HepG2 (cell line): ENCODE results near the gene APOL4. TPM values are rescaled to one million over a fixed set of nuclear protein-coding genes. Genes with fewer than 3 reads are reported as not detected.

Source experiments
- DRAP1 ChIP-seq: IDR thresholded peaks from 2 replicates; pipeline ENCODE4 v1.6.1; 2016; ENCODE audit warnings: missing genetic modification reagents, missing compliant biosample characterization
- ERF ChIP-seq: IDR thresholded peaks from 2 replicates; pipeline ENCODE4 v1.6.1; 2018; ENCODE audit warnings: missing biosample characterization, missing genetic modification reagents
- FOXA1 ChIP-seq, 2 experiments: fragments of 450-650 bp in 1 of 2; sonication (generic) in 1 of 2; formaldehyde crosslinking in 1 of 2; IDR thresholded peaks; 2 replicates each; pipeline versions ENCODE4 v1.4.0 to v1.6.1; 2016 to 2020; ENCODE audit warnings: missing genetic modification reagents in 1 of 2
- FOXM1 ChIP-seq: sonication (generic); formaldehyde crosslinking; IDR thresholded peaks from 2 replicates; pipeline ENCODE4 v1.5.0; 2020; ENCODE audit warnings: missing genetic modification reagents
- HOXD1 ChIP-seq: sonication (generic); formaldehyde crosslinking; IDR thresholded peaks from 2 replicates; pipeline ENCODE4 v1.5.0; 2020; ENCODE audit warnings: missing genetic modification reagents
- IRX3 ChIP-seq: sonication (generic); formaldehyde crosslinking; IDR thresholded peaks from 2 replicates; pipeline ENCODE4 v1.8.1; 2023; ENCODE audit warnings: mild to moderate bottlenecking, low read depth, missing genetic modification reagents, borderline replicate concordance
- KLF11 ChIP-seq: IDR thresholded peaks from 2 replicates; pipeline ENCODE4 v1.6.1; 2016; ENCODE audit warnings: missing compliant biosample characterization
- LBX2 ChIP-seq: sonication (generic); formaldehyde crosslinking; IDR thresholded peaks from 2 replicates; pipeline ENCODE4 v1.5.0; 2020; ENCODE audit warnings: missing genetic modification reagents, mild to moderate bottlenecking, borderline replicate concordance
- POLR2G ChIP-seq: fragments of 200-400 bp; formaldehyde crosslinking; IDR thresholded peaks from 2 replicates; pipeline ENCODE4 v1.6.1; 2018; ENCODE audit warnings: mild to moderate bottlenecking, low read depth, low read length, moderate library complexity
- RFXAP ChIP-seq: sonication (generic); formaldehyde crosslinking; IDR thresholded peaks from 2 replicates; pipeline ENCODE4 v1.4.0; 2020; ENCODE audit warnings: missing genetic modification reagents, borderline replicate concordance
- TFE3 ChIP-seq: IDR thresholded peaks from 2 replicates; pipeline ENCODE4 v1.6.1; 2016
- YEATS2 ChIP-seq: sonication (generic); formaldehyde crosslinking; IDR thresholded peaks from 2 replicates; pipeline ENCODE4 v1.4.0; 2020; ENCODE audit warnings: missing genetic modification reagents, borderline replicate concordance
- ZFP36 ChIP-seq: fragments of 150-350 bp; IDR thresholded peaks from 2 replicates; pipeline ENCODE4 v1.6.1; 2018; ENCODE audit warnings: borderline replicate concordance, low read length, low read depth; ENCODE audit not compliant: partially characterized antibody
- ZNF143 ChIP-seq: sonication (generic); formaldehyde crosslinking; IDR thresholded peaks from 2 replicates; pipeline ENCODE4 v1.4.0; 2020; ENCODE audit warnings: missing genetic modification reagents
- ZNF232 ChIP-seq: sonication (generic); formaldehyde crosslinking; IDR thresholded peaks from 2 replicates; pipeline ENCODE4 v1.4.0; 2020; ENCODE audit warnings: missing genetic modification reagents, borderline replicate concordance
- ZNF263 ChIP-seq: sonication (generic); formaldehyde crosslinking; IDR thresholded peaks from 2 replicates; pipeline ENCODE4 v1.4.0; 2020; ENCODE audit warnings: missing genetic modification reagents
- ZNF317 ChIP-seq: sonication (generic); formaldehyde crosslinking; IDR thresholded peaks from 2 replicates; pipeline ENCODE4 v1.5.0; 2020; ENCODE audit warnings: mild to moderate bottlenecking, missing genetic modification reagents
- ZNF496 ChIP-seq: sonication (generic); formaldehyde crosslinking; IDR thresholded peaks from 2 replicates; pipeline ENCODE4 v1.8.1; 2023; ENCODE audit warnings: mild to moderate bottlenecking, moderate library complexity, missing genetic modification reagents; ENCODE audit not compliant: insufficient replicate concordance
- ZNF781 ChIP-seq: sonication (generic); formaldehyde crosslinking; IDR thresholded peaks from 2 replicates; pipeline ENCODE4 v1.5.1; 2020; ENCODE audit warnings: borderline replicate concordance, mild to moderate bottlenecking, missing genetic modification reagents; ENCODE audit errors: not compliant biosample characterization
- ZNF782 ChIP-seq: sonication (generic); formaldehyde crosslinking; IDR thresholded peaks from 2 replicates; pipeline ENCODE4 v1.4.0; 2020; ENCODE audit warnings: missing genetic modification reagents, mild to moderate bottlenecking, borderline replicate concordance
- polyA plus RNA-seq, 8 experiments: library from polyadenylated mRNA; depleted of rRNA in 3 of 8; stranded (reverse) in 7 of 8; unstranded in 1 of 8; fragments of >200 nt; fragmentation: Illumina TruSeq in 4 of 8; extraction: Trizol in 4 of 8; gene quantifications; 2 replicates each; pipeline versions ENCODE4 v1.2.1 to v1.2.3, GENCODE V29; 2011 to 2016; ENCODE audit warnings: low read depth in 4 of 8, missing spikeins in 1 of 8, mixed read lengths in 1 of 8; ENCODE audit not compliant: insufficient read depth in 1 of 8
- total RNA-seq, 5 experiments: library from RNA; depleted of rRNA; stranded (reverse); fragments of >200 nt; fragmentation: Illumina TruSeq; extraction: Trizol; gene quantifications; 2 replicates each; pipeline ENCODE4 v1.2.3, GENCODE V29; 2016; ENCODE audit warnings: low read depth in 1 of 5
- TF ChIP-seq, protein P1 (sequence below): sonication (generic); formaldehyde crosslinking; IDR thresholded peaks from 2 replicates; pipeline ENCODE4 v1.4.0; 2020; ENCODE audit warnings: missing genetic modification reagents
- TF ChIP-seq, protein P2 (sequence below): sonication (generic); formaldehyde crosslinking; IDR thresholded peaks from 2 replicates; pipeline ENCODE4 v1.5.0; 2020; ENCODE audit warnings: missing genetic modification reagents
- TF ChIP-seq, protein P3 (sequence below): sonication (generic); formaldehyde crosslinking; IDR thresholded peaks from 2 replicates; pipeline ENCODE4 v1.5.0; 2020; ENCODE audit warnings: mild to moderate bottlenecking, missing genetic modification reagents

Gene APOL4
- total and polyA plus RNA-seq, 2 of the 13 experiments (the other 11 are each of a cell fraction or from before 2014, with no cell fraction given), result 0.77 to 2.8 TPM

DNA sequence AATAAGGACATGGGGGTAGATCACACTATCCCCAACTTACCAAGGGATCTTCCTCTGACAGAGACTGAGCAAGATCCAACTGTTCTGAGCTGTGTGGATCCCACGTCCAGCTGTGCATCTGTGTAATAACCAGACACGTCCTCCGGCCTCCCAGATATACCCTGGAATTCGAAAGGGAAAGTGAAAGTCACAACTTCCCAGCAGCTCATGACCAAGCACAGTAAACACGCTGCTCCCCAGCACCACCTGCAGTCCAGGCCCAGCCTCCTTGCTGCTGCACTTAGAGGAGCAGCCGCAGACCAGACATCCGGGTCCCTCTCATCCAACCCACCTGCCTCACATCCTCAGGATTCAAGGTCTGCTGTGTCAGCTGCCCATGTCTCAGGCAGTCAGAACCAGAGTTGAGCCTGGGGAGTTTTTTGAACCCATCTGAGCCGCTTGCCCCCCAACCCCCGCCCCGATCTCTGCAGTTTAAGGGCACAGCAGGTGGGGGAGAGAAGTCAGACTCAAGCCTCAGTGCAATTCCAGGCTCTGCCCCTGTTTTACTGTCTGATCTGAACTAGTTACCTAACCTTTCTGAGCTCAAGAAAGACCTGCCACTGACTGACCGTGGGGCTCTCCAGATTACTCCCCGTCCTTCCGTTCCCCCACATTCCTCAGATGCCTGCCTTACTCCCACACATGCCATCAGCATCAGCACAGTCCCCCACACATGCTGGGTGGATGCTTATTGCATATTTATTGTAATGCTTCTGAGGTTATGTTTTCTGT lies 38.0 kb upstream of the APOL4 start, which contains the start of gene APOL2 (continued):
- TF ChIP-seq ZNF496 (CRISPR knock-in tag) (no peak), IRX3 (CRISPR knock-in tag) (no peak), ERF (CRISPR knock-in tag) (0 out of 2 replicates have a peak, but pooled peaks have one; percentile 47), ZNF232 (CRISPR knock-in tag) (no peak), RFXAP (CRISPR knock-in tag) (no peak), YEATS2 (CRISPR knock-in tag) (peak; percentile 93), ZNF143 (CRISPR knock-in tag) (peak; percentile 83), FOXM1 (CRISPR knock-in tag) (no peak), ZNF782 (0 out of 2 replicates have a peak, but pooled peaks have one; percentile 17), ZNF263 (CRISPR knock-in tag) (no peak), POLR2G (peak; percentile 81), LBX2 (CRISPR knock-in tag) (no peak), ZFP36 (no peak), FOXA1 (IDR thresholded peaks at IDR 0.05) (no peak), FOXA1 (CRISPR knock-in tag; IDR thresholded peaks at IDR 0.05) (peak; percentile 93), HOXD1 (0 out of 2 replicates have a peak, but pooled peaks have one; percentile 36), TFE3 (CRISPR knock-in tag) (peak; percentile 73; the same call in 1 of the 2 replicates), ZNF317 (peak; percentile 80), ZNF781 (no peak), DRAP1 (peak; percentile 97), KLF11 (CRISPR knock-in tag) (0 out of 2 replicates have a peak, but pooled peaks have one; percentile 69)
- TF ChIP-seq, protein P1, sequence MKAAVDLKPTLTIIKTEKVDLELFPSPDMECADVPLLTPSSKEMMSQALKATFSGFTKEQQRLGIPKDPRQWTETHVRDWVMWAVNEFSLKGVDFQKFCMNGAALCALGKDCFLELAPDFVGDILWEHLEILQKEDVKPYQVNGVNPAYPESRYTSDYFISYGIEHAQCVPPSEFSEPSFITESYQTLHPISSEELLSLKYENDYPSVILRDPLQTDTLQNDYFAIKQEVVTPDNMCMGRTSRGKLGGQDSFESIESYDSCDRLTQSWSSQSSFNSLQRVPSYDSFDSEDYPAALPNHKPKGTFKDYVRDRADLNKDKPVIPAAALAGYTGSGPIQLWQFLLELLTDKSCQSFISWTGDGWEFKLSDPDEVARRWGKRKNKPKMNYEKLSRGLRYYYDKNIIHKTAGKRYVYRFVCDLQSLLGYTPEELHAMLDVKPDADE, result no peak
- TF ChIP-seq, protein P2, sequence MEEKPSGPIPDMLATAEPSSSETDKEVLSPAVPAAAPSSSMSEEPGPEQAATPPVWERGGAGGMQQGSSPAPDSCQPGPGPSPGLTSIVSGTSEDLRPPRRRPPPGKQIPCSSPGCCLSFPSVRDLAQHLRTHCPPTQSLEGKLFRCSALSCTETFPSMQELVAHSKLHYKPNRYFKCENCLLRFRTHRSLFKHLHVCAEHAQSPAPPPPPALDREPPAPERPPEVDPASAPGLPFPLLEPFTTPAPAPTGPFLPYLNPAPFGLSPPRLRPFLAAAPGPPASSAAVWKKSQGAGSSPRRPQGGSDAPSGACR (CRISPR knock-in tag), result peak; percentile 82
- TF ChIP-seq, protein P3, sequence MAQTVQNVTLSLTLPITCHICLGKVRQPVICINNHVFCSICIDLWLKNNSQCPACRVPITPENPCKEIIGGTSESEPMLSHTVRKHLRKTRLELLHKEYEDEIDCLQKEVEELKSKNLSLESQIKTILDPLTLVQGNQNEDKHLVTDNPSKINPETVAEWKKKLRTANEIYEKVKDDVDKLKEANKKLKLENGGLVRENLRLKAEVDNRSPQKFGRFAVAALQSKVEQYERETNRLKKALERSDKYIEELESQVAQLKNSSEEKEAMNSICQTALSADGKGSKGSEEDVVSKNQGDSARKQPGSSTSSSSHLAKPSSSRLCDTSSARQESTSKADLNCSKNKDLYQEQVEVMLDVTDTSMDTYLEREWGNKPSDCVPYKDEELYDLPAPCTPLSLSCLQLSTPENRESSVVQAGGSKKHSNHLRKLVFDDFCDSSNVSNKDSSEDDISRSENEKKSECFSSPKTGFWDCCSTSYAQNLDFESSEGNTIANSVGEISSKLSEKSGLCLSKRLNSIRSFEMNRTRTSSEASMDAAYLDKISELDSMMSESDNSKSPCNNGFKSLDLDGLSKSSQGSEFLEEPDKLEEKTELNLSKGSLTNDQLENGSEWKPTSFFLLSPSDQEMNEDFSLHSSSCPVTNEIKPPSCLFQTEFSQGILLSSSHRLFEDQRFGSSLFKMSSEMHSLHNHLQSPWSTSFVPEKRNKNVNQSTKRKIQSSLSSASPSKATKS (CRISPR knock-in tag), result no peak
